GM19328 (cell line): Measurements from ENCODE around the gene SLC22A31.
"Not testable (repeated sequence)": the region's sequence is repeated elsewhere in the genome, so short reads cannot be mapped to it uniquely, and the experiment has no call there.

Source experiments
- ATAC-seq: cut with Tn5 transposase; IDR thresholded peaks from one replicate; pipeline ENCODE4 v1.9.1; 2021; ENCODE audit warnings: mild to moderate bottlenecking, moderate library complexity; ENCODE audit not compliant: unreplicated experiment

The SLC22A31 gene

DNA sequence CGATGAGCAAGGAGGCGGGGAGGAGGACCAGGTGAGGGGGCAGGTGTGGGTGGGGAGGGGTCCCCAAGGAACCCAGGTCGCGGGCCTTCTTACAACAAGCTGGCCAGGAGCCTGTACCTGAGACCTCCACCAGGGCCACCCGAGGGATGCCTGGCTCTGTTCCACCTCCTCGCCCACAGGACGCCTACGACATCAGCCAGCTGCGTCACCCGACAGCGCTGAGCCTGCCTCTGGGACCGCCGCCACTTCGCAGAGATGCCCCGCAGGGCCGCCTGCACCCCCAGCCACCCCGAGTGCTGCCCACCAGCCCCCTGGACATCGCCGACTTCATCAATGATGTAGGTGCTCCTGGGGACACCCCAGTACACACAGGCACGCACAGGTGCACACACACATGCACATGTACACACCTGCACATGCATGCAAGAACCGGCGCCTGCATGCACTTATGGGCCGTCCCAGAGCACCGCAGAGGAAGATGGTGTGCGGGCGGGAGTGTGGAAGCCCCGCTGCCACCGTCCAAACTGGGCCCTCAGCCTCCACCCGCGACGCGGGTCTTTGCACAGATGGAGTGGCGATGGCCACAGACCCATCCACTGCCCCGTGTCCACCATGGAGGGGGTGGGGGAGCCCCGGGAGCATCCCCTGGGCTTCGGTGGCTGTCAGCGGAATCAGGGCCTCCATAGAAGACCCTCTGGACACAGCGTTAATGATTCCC is 6.6 kb downstream of the SLC22A31 start:
- no peak for ATAC-seq

DNA sequence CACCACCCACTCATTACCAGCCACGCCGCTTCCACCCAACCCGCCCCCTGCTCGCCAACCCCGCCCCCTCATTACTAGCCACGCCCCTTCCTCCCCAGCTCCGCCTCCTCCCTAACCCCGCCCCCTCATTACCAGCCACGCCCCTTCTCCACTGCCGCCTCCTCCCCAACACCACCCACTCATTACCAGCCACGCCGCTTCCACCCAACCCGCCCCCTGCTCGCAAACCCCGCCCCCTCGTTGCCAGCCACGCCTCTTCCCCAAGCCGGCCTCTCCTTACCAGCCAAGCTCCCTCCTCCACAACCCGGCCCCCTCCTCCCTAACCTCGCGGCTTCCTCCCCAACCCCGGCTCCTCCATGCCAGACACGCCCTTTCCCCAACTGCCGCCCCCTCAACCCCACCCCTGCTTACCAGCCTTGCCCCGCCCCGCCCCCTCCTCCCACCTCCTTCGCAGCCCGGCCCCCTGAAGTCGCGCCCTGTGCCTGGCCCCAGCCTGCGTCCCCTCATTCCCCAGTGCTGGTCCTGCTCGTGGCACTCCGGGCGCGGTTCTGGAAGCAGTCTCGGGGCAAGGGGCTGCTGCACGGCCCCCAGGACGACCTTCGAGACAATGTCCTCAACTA is 7.3 kb downstream of the SLC22A31 start:
- no peak for ATAC-seq

DNA sequence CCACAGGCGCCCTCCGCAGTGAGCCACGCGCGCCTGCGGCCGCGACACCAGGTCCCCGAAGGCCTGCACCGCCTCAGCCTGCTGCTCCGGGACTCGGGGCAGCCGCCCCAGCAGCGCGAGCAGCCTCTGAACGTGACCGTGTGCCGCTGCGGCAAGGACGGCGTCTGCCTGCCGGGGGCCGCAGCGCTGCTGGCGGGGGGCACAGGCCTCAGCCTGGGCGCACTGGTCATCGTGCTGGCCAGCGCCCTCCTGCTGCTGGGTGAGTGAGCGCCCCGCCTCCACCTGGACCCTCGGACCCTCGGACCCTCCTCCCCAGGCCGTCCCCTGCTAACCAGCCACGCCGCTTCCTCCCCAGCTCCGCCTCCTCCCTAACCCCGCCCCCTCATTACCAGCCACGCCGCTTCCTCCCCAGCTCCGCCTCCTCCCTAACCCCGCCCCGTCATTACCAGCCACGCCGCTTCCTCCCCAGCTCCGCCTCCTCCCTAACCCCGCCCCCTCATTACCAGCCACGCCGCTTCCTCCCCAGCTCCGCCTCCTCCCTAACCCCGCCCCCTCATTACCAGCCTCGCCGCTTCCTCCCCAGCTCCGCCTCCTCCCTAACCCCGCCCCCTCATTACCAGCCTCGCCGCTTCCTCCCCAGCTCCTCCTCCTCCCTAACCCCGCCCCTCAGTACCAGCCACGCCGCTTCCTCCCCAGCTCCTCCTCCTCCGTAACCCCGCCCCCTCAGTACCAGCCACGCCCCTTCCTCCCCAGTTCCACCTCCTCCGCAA is 8.0 kb downstream of the SLC22A31 start:
- not testable (repeated sequence) for ATAC-seq

DNA sequence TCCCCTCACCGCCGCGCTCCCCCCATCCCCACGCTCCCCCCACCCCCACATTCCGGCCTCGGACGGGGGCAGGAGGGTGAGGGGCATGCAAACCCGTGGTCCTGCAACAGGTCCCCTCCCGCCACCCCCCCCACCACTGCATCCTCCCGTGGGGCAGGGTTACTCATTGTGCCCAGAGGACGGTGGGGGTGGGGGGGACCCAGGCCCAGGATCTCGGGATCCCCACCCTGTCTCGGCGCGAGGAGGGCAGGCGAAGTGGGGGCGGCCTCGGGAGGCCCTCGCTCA is 8.5 kb downstream of the SLC22A31 start:
- ATAC-seq: no peak

DNA sequence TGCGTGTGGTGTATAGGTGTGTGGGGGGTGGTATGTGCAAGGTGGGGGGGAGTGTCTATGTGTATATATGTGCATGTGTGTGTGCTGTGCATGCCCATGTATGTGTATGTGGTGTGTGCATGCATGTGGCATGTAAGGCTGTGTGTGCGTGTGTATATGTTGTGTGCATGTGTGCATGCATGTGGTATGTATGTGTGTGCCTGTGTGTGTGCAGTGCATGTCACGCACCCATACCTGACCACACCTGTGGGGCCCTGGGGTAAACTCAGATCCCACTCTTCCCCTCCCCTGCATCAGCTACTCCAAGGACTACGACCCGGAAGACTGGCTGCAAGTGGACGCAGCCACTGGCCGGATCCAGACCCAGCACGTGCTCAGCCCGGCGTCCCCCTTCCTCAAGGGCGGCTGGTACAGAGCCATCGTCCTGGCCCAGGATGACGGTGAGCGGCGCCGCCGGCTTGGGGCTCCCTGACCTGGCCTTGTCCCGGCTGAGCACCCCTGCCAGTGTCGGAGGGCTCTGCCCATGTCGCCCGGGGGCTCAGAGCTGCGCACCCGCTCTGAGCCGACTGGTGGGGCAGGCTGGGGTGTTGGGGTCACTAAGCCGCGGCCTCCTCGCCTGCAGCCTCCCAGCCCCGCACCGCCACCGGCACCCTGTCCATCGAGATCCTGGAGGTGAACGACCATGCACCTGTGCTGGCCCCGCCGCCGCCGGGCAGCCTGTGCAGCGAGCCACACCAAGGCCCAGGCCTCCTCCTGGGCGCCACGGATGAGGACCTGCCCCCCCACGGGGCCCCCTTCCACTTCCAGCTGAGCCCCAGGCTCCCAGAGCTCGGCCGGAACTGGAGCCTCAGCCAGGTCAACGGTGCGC is 9.1 kb downstream of the SLC22A31 start:
- ATAC-seq: no peak

DNA sequence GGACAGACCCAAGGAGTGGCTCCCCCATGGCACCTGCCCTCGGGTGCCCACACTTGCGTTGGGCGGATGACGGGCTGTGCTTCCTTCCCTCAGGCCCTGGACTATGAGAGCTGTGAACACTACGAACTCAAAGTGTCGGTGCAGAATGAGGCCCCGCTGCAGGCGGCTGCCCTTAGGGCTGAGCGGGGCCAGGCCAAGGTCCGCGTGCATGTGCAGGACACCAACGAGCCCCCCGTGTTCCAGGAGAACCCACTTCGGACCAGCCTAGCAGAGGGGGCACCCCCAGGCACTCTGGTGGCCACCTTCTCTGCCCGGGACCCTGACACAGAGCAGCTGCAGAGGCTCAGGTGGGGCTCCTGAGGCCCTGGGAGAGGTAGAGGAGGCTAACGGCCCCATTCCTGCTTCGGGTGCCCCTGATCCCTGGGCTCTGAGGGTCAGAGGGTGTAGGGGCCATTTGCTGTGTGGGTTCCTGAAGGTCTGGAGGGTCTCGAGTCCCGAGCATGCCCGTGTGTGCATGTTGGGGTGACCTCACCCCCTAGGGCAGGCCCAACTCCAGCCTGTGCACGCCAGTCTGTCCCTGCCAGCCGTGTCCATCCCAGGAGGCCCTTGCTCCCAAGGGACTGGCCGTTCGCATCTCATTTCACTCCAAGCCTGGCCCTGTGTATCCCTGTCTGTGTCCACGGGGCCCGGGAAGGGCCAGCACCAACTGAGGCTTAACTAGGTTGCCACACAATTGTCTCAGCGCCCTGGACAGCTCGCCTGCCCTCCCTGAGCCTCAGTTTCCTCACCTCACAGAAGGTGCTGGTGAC is 10.0 kb downstream of the SLC22A31 start:
- ATAC-seq: no peak

DNA sequence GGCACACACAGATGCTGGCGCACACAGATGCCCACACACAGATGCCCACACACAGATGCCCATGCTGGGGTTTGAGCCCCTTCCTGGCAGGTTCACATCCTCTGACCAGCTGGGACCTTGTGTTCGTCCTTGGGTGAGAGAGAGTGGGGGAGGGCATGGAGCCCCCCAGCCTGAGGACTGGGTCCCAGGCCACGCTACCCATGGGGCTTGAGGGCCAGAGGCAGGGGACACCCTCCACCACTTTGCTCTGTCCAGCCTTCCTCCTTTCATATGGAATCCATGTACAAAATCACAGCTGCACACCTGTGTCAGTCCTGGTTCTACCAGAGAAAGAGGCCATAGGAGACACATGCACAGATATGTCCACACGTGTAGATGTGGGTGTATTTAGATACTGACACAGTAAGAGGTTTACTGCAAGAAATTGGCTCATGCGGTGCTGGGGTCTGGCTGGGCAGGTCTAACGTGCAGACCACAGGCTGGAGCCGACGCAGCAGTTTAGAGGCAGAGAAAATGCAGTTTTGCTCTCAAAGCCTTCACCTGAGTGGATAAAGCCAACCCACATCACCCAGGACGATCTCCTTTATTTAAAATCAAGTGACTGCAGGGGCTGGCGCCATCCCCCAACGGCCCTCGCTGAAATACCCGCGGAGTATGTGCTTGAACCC is 10.8 kb downstream of the SLC22A31 start:
- ATAC-seq: no peak

DNA sequence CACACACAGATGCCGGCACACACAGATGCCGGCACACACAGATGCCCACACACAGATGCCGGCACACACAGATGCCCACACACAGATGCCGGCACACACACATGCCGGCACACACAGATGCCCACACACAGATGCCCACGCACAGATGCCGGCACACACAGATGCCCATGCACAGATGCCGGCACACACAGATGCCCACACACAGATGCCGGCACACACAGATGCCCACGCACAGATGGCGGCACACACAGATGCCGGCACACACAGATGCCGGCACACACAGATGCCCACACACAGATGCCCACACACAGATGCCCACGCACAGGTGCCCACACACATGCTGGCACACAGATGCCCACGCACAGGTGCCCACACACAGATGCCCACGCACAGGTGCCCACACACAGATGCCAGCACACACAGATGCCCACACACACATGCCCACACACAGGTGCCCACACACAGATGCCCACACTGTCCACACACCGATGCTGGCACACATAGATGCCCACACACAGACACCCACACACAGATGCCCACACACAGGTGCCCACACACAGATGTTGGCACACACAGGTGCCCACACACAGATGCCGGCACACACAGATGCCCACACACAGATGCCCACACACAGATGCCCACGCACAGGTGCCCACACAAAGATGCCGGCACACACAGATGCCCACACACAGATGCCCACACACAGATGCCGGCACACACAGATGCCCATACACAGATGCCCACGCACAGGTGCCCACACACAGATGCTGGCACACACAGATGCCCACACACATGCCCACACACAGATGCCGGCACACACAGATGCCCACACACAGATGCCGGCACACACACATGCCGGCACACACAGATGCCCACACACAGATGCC is 11.6 kb downstream of the SLC22A31 start:
- not testable (repeated sequence) for ATAC-seq

DNA sequence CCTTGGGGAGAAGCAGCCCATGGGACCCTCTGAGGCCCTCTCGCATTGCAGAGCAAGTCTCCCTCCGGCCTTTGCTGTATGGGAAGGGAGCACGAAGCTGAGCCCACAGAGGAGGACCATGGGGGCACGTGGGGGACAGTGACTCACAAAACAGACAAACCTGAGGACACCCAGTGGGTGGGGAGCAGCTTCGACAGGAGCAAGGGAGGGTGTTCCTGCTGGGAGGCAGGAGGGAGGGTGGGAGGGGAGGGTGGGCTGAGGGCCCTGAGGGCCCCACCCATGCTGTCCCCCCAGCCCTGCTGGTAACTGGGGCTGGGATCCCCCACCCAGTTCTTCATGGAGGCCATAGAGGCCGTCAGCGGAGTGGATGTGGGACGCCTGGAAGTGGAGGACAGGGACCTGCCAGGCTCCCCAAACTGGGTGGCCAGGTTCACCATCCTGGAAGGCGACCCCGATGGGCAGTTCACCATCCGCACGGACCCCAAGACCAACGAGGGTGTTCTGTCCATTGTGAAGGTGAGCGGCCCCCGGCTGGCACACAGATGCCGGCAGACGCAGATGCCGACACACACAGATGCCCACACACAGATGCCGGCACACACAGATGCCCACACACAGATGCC is 12.5 kb downstream of the SLC22A31 start:
- no peak for ATAC-seq

DNA sequence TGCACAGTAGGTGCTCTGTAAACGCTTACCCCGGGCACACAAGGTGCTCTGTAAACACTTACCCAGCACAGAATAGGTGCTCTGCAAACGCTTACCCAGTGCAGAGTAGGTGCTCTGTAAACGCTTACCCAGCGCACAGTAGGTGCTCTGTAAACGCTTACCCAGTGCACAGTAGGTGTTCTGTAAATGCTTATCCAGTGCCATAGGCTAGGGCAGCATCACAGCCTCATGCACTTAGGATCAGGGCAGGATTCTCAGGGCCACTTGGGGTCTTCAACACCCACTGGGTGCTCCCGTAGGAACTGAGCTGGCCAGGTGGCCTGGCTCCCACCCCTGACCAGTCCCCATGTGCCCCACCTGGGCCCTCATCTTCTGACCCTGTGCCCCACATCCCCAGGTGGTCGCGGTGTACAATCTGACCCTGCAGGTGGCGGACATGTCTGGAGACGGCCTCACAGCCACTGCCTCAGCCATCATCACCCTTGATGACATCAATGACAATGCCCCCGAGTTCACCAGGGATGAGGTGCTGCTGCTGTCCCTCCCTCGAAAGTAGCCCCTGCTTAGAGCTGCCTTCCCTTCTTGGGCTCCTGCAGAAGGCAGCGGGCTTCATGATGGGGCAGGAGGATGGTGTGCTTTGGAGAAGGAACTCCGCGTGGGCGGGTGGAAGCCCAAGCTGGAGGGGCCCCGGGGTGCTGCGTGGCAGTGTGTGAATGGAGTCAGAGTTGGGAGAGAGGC is 13.1 kb downstream of the SLC22A31 start:
- no peak for ATAC-seq

DNA sequence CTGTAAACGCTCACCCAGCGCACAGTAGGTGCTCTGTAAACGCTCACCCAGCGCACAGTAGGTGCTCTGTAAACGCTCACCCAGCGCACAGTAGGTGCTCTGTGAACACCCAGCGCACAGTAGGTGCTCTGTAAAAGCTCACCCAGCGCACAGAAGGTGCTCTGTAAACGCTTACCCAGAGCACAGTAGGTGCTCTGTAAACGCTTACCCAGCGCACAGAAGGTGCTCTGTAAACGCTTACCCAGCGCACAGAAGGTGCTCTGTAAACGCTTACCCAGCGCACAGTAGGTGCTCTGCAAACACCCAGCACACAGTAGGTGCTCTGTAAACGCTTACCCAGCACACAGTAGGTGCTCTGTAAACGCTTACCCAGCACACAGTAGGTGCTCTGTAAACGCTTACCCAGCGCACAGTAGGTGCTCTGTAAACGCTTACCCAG is 13.7 kb downstream of the SLC22A31 start:
- ATAC-seq: not testable (repeated sequence)

DNA sequence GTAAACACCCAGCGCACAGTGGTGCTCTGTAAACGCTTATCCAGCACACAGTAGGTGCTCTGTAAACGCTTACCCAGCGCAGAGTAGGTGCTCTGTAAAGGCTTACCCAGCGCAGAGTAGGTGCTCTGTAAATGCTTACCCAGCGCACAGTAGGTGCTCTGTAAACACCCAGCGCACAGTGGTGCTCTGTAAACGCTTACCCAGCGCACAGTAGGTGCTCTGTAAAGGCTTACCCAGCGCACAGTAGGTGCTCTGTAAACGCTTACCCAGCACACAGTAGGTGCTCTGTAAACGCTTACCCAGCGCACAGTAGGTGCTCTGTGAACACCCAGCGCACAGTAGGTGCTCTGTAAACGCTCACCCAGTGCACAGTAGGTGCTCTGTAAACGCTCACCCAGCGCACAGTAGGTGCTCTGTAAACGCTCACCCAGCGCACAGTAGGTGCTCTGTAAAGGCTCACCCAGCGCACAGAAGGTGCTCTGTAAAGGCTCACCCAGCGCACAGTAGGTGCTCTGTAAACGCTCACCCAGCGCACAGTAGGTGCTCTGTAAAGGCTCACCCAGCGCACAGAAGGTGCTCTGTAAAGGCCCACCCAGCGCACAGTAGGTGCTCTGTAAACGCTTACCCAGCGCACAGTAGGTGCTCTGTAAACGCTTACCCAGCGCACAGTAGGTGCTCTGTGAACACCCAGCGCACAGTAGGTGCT is 14.3 kb downstream of the SLC22A31 start:
- not testable (repeated sequence) for ATAC-seq

DNA sequence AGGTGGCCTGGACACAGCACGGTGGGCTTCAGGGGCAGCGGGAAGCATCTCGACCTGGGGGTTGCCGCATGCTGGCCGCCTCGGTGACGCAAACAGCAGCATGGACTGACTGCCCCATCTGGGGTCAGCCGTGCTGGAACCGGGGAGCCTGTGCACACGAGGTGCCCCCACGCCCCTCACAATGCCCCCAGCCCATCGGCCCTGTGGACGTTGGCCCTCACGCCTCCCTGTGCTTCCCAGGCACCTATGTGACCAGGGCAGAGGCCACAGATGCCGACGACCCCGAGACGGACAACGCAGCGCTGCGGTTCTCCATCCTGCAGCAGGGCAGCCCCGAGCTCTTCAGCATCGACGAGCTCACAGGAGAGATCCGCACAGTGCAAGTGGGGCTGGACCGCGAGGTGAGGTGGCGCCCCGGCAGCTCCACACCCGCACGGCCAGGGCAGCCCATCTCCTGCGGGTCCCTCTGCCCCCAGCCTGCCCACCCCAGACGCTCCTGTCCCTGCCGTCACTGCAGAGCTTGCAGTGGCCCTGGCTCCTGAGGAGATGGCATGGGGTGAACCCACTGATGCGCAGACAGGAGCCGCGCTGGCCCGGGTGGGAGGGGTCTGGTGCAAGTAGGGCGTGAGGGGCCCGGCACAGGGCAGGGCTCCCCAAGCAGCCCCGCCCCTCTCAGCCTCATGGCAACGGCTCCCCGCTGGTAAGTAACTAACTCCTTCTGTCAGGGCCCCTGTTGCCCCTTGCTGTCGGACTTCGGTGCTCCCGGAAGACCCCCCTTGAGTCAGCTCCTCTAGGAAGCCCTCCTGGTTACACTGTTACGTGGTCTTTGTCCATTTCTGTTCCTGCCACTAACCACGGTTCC is 15.2 kb downstream of the SLC22A31 start:
- ATAC-seq: no peak

DNA sequence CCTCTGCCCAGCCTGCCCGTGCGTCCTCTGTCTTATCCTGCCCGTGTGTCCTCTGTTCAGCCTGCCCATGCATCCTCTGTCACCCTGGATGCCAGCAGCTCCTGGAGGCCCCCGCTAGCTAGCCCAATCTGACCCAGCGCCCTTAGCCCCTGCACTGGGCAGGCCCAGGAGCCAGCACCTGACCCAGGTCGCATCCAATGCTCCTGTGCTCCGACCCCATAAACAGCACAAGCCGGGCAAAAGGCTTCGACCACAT is 15.7 kb downstream of the SLC22A31 start:
- ATAC-seq: no peak

DNA sequence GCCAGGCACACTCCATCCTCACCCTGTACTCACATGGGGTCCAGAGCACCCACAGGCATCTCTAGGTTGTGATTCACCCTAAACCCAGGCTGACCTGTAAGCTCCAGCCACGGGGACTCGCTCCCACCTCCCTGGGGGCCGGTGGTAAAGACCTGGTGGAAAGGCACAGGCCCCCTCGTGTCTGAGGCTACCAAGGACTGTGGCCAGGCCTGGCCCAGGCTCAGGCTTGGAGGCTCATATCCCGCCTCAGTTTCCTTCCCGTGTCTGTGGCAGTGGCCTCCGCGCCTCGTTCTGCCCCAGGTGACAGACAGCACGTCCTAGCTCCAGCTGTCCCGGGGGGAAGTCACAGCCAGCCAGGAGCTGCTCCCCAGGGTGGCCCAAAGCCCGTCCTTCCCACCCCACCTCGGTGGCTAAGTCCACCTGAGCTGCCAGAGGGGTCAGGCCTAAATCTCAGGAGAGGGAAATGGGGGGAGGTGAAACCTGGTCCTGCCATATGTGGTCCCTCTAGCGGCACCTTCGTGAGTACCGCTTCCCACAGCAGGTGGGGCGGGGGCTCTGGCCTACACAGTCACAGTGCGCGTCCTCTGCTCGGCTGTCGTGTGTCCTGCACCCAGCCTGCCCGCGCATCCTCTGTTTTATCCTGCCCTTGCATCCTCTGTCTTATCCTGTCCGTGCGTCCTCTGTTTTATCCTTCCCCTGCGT is 16.2 kb downstream of the SLC22A31 start:
- ATAC-seq: no peak

DNA sequence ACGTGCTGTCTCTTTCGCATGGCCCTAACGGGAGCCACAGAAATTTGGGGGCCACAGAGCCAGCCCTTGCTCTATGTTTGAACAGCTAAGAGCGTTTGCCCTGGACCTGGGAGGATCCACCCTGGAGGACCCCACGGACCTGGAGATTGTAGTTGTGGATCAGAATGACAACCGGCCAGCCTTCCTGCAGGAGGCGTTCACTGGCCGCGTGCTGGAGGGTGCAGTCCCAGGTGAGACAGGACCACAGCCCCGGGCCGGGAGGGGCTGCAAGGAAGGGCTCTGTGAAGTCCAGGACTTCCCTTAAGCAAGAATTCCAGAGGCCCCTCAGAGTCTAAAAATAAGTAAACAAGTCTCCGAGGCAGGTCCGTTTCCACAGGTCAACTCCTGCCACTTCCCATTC is 16.9 kb downstream of the SLC22A31 start:
- ATAC-seq: no peak
